H1 (cell line): ENCODE data around the gene CYP11A1. TPM values are rescaled to one million over a fixed set of nuclear protein-coding genes. Genes with fewer than 3 reads are reported as not detected.

Experiments used
- GTF2F1 ChIP-seq: IDR thresholded peaks from 2 replicates; pipeline ENCODE4 v1.6.1; 2012; ENCODE audit warnings: low read depth, low read length, improper control_type of control experiment, borderline replicate concordance
- NRF1 ChIP-seq: IDR thresholded peaks from 2 replicates; pipeline ENCODE4 v1.6.1; 2011; ENCODE audit warnings: mild to moderate bottlenecking, low read depth, low read length, improper control_type of control experiment
- polyA plus RNA-seq, 7 experiments: library from polyadenylated mRNA; depleted of rRNA in 3 of 7; stranded (reverse) in 5 of 7; unstranded in 2 of 7; fragments of >200 nt in 5 of 7; fragments of 200-250 nt in 2 of 7; gene quantifications; 1 replicate in 5 of 7; 2 replicates in 1 of 7; 4 replicates in 1 of 7; pipeline versions ENCODE4 v1.2.1 to v1.2.3, GENCODE V29; 2011 to 2013; ENCODE audit warnings: missing spikeins in 2 of 7, mixed read lengths in 2 of 7
- total RNA-seq: library from RNA; stranded (reverse); fragmentation: NEBNext Ultra II Directional; extraction: Animal tissue kit (Norgen Biotek cat#: 25700); gene quantifications from 2 replicates; pipeline ENCODE4 v1.2.1, GENCODE V29; 2021
- TF ChIP-seq, protein P1 (sequence below), 3 experiments: IDR thresholded peaks; 1 replicate in 2 of 3; 2 replicates in 1 of 3; pipeline versions ENCODE4 v1.5.1 to v1.6.1; 2011; ENCODE audit warnings: low read length in 3 of 3, mild to moderate bottlenecking in 3 of 3, inconsistent platforms in 2 of 3, low read depth in 1 of 3, moderate library complexity in 1 of 3; ENCODE audit not compliant: insufficient read depth in 1 of 3; ENCODE audit errors: control extremely low read depth in 1 of 3
- TF ChIP-seq, protein P2 (sequence below): IDR thresholded peaks from 2 replicates; pipeline ENCODE4 v1.6.1; 2012; ENCODE audit warnings: inconsistent platforms

The CYP11A1 gene
- total and polyA plus RNA-seq, 2 of the 8 experiments (the other 6 are each of a cell fraction or from before 2014, with no cell fraction given): 1.9 to 7.2 TPM

DNA sequence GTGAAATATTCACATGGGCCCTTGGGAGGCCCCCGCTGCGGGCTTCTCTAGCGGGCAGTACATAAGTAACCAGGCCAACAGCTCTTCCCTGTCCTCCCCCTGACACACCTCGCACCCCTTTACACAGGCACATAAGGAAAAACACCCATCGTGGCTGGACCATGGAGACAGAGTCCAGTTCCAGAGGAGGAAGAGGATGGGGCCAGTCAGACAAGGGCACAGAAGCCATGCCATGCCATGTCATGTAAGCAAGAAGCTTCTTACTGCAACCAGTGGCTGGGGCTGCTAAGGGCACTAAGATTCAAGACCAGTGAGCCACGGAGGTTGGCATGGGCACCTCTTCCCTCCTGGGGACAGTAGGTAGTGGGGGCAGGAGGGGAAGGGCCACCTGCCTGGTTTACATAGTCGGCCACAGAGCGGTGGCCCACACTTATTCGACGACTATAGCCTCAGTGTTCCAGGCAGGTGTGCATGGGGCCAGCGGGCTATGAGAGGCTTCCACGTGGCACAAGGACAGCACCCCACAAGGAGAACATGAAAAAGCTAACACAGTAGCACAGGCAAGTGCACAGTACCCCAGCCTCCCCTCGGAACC is 5.7 kb upstream of the CYP11A1 start (continued):
- TF ChIP-seq, protein P1, sequence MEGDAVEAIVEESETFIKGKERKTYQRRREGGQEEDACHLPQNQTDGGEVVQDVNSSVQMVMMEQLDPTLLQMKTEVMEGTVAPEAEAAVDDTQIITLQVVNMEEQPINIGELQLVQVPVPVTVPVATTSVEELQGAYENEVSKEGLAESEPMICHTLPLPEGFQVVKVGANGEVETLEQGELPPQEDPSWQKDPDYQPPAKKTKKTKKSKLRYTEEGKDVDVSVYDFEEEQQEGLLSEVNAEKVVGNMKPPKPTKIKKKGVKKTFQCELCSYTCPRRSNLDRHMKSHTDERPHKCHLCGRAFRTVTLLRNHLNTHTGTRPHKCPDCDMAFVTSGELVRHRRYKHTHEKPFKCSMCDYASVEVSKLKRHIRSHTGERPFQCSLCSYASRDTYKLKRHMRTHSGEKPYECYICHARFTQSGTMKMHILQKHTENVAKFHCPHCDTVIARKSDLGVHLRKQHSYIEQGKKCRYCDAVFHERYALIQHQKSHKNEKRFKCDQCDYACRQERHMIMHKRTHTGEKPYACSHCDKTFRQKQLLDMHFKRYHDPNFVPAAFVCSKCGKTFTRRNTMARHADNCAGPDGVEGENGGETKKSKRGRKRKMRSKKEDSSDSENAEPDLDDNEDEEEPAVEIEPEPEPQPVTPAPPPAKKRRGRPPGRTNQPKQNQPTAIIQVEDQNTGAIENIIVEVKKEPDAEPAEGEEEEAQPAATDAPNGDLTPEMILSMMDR (IDR thresholded peaks at IDR 0.05; ENCODE audit: control extremely low read depth in 1 of 3, insufficient read depth in 1 of 3, low read depth in 1 of 3, low read length in 3 of 3): no peak
- TF ChIP-seq GTF2F1: no peak
- TF ChIP-seq NRF1: no peak
- TF ChIP-seq, protein P2, sequence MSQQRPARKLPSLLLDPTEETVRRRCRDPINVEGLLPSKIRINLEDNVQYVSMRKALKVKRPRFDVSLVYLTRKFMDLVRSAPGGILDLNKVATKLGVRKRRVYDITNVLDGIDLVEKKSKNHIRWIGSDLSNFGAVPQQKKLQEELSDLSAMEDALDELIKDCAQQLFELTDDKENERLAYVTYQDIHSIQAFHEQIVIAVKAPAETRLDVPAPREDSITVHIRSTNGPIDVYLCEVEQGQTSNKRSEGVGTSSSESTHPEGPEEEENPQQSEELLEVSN: no peak
